Inflammatory macrophage treated with lipopolysaccharide for 4 hours (primary cell): ENCODE results near the gene SLC6A13.

ENCODE experiments used
- DNase-seq: peaks from one replicate; pipeline ENCODE4 v3.0.0-alpha.2; 2020

SLC6A13 gene

DNA sequence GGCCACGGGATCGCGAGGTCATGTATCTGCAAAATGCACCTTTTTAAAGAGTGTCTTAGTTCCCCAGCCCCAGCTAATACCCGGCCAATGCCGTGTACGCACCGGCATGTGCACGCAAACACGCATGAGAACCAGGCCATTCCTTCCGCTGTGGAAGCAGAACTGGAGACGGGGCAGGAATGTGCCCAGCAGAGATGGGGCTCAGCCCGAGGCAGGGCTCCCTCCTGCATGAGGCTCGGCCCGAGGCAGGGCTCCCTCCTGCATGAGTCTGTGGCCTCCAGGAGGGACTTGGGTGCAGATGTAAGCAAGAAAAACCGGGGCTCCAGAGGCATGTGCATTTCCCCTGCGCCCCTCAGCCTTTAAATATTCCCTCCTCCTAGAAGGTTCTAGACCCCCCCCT is 86.9 kb downstream of the SLC6A13 start:
- DNase-seq = no peak

DNA sequence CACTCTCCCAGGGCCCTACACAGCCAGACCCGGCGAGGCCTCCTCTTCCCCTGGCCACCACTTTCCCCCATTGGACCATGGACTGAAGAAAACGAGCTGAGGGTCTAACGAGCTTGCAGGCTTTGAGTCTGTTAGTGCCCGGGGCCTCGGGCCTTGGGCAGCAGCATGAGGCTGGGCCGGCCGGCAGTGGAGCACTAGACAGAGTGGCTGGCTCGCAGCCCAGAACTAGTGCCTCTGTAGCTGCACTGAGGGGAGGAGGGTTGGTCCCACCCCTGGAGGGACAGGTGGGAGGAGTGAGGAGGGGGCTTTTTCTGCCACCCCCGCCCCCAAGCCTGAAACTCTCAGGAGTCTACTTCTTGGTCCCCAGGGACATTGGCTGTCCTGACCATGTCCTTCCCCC is 87.4 kb downstream of the SLC6A13 start:
- DNase-seq = no peak

DNA sequence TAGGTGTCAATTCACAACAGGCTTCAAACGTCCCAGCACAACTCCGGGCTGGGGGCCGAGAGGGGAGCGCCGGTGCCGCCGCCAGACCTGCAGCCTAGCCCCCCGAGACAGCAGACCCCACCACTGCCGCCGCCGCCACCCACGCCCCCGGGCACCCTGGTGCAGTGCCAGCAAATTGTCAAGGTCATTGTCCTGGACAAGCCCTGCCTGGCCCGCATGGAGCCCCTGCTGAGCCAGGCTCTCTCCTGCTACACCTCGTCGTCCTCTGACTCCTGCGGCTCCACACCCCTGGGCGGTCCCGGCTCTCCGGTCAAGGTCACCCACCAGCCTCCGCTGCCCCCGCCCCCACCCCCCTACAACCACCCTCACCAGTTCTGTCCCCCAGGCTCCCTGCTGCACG is 88.0 kb downstream of the SLC6A13 start:
- DNase-seq = no peak

DNA sequence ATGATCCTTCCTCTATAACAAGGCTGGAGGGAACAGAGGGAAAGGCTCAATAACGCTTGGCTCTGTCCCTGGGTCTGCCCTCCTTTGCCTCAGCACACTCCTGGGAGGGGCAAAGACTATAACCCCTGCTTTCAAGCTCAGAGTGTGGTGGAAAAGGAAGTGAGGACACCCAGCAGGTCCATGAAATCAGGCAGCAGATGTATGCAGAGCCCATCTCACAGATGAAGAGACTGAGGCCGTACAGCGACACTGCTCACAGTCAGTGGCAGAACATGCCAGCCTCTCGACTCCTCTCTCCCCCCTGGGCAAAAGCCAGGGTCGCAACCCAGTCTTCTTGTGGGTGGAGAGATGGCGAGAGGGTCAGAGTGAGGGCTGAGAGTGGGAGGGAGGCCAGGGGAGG is 88.5 kb downstream of the SLC6A13 start:
- DNase-seq = no peak

DNA sequence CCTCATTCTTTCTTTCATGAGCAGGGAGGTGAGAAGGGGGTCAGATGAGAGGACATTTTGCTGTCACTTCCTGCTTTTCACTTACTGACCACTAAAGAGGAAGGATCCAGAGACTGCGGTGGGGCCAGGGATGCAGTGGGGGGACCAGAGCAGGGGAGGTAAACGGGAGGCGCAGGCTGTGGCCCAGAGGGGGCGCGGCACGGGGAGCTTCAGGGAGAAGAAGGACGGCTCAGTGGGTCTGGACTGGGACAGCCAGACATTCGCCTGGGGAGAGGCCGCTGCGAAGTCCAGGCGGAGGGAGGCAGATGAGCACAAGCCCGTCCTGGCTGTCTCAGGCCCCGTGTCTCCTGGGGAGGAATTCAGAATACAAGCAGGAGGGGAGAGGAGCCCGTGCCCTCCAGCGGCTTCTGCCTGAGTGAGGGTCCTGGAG is 89.9 kb downstream of the SLC6A13 start:
- peak; percentile 21 for DNase-seq

DNA sequence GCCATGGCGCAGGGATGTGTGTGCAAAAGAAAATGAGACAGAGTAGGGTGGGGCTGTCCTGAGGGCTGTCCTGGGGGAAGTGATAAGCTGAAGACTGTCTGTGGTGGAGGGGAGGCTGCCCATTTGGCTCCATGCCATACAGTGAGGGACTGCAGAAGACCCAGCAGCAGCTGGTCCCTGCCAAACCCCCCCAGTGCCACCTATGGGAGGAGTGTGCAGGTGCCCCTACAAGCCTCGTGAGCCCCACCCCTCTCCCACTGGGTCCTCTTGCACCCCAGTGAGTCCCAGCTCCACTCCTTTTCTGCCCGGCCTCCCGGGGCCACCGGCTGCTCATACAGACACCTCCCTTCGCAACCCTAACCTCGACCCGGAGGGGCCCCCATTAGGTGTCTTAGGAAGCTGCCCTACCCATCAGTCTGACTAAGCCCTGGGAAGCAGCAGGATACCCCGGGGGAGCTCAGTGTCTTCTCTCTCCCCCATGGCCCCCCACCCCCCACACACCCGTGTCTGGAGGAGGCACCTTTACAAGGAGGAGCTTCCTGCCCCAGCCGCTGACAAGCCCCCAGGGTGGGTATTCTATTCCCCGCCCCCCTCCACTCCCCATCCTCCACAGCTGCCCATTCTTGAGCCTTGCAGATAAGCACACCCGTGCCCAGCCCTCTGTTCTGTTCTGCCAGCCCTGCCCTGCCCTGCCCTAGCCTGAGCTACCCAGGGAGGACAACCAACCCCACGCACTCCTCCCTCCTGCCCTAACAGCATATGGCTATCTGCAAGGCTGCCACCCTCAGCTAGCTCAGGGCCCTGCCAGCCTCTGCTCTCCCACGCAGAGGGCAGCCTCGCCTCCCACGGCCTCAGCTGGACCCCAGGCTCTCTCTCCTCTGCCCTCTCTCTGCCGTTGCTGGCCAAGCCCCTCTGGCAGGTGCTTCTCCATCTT is 90.6 kb downstream of the SLC6A13 start:
- DNase-seq = no peak

DNA sequence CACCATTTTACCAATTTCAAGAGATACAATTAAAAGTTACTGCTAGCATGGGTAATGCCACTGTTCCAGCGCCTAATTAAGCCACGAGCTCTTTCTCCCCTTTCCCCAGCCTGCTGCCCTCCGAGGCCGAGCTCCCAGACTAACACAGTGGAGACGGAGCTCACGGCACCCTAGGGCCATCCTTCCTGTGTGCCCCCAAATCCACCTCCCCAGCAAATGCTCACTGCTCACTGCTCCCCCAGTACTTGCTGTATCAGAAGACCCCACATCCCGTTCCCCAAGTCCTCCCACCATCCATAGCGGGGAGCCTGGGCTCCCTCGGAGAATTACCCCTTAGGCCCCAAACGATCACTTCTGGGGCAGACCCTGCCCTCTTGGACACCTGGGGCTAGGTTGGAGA is 91.4 kb downstream of the SLC6A13 start:
- no peak for DNase-seq
